Mesothelial cell of epicardium (in vitro differentiated cells): ENCODE results near the gene ACOX2. TPM values are rescaled to one million over a fixed set of nuclear protein-coding genes. Genes with fewer than 3 reads are reported as not detected.

Source experiments
- DNase-seq, 2 experiments: peaks; one replicate each; pipeline ENCODE4 v3.0.0; 2021; ENCODE audit warnings: low spot score in 2 of 2; ENCODE audit not compliant: unreplicated experiment in 2 of 2
- H3K27ac Mint-ChIP-seq: 2 replicates; pipeline ENCODE4 v1.8.0; 2021; ENCODE audit warnings: mixed read lengths
- H3K27me3 Mint-ChIP-seq: 2 replicates; pipeline ENCODE4 v1.8.0; 2021; ENCODE audit warnings: low read depth, mixed read lengths
- H3K36me3 Mint-ChIP-seq: 2 replicates; pipeline ENCODE4 v1.8.0; 2021; ENCODE audit warnings: mixed read lengths
- H3K4me1 Mint-ChIP-seq: 2 replicates; pipeline ENCODE4 v1.8.0; 2021; ENCODE audit warnings: mixed read lengths
- H3K4me3 Mint-ChIP-seq: 2 replicates; pipeline ENCODE4 v1.8.0; 2021; ENCODE audit warnings: mild to moderate bottlenecking, moderate library complexity, mixed read lengths
- H3K9me3 Mint-ChIP-seq: 2 replicates; pipeline ENCODE4 v1.8.0; 2021; ENCODE audit warnings: mixed read lengths
- CTCF ChIP-seq: fragments of 200-600 bp; sonication (generic); IDR thresholded peaks from one replicate; pipeline ENCODE4 v1.5.0; 2021; ENCODE audit warnings: antibody characterized with exemption; ENCODE audit not compliant: unreplicated experiment
- total RNA-seq: library from RNA; stranded (reverse); gene quantifications from 3 replicates; pipeline ENCODE4 v1.2.1, GENCODE V29; 2021

The ACOX2 gene
- total RNA-seq, 1 donor from 2014 or later: 31.0 TPM

DNA sequence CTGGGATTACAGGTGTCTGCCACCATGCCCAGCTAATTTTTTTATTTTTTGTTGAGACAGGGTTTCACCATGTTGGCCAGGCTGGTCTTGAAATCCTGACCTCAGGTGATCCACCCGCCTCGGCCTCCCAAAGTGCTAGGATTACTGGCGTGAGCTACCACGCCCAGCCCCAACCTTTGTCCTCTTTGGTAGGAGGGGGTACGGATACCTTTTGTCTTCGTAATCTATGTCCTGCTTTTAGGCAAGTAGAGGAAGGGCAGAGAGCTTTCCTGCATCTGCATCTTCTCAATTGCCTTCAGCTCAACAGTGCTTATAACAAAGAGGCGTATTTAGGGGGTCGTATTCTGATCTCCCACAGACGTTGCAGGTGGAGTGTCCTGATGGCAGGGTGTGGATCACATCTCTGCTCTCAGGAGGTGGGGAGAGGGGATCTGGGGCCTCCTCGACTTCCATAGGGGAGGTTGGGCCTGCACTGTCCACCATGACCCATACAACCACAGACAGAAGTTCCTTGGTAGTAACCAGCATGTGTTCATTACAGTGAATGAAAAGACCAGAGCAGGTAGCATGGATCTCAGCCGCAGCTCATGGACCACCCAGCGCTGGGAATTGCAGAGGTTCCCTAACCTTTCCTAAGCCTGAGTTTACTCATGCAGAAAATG lies 66.5 kb downstream of the ACOX2 start:
- TF ChIP-seq CTCF: no peak
- Mint-ChIP-seq H3K36me3 (no peaks in the 10 kb centered on the region), H3K4me1 (peaks cover 30% of the 10 kb centered on the region), H3K4me3 (no peak overlapping the region), H3K27ac (peak overlapping the region; percentile 83), H3K27me3 (no peaks in the 10 kb centered on the region), H3K9me3 (no peaks in the 10 kb centered on the region)
- no peak for DNase-seq

GRCh38 chr3:58469096-58469495 lies 67.9 kb downstream of the ACOX2 start:
- Mint-ChIP-seq H3K27ac (no peak overlapping the region), H3K4me3 (no peak overlapping the region), H3K4me1 (peaks cover 28% of the 10 kb centered on the region), H3K9me3 (no peaks in the 10 kb centered on the region), H3K27me3 (no peaks in the 10 kb centered on the region), H3K36me3 (no peaks in the 10 kb centered on the region)
- no peak for TF ChIP-seq CTCF
- DNase-seq: no peak

DNA sequence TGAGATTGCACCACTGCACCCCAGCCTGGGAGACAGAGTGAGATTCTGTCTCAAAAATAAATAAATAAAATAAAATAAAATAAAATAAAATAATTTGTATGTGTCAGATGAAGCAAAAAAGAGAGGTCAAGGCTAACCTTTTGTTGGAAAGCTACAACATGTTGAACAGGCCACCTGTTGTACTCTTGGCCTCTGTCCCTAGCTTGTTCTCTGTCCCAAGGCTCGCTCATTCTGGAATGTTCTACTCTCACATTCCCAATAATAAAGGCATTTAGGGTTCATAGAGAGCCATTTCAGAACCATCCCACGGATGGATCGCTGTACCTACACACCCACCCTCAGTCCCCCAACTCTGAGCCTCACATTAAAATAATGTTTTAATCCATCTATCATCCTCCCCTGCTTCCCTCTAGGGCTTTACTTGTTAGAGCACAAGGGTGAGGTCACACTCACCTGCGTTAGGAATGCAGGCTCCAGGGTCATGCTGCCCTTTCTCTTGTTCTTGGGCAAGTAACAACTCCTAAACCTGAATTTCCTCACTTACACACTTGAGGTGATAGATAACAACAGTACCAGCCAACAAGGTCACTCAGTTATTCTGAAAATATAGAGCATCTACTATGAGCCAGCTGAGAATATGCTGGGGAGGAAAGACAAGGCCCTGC lies 70.0 kb downstream of the ACOX2 start:
- DNase-seq: no peak
- Mint-ChIP-seq H3K27ac (no peak overlapping the region), H3K9me3 (no peaks in the 10 kb centered on the region), H3K36me3 (no peaks in the 10 kb centered on the region), H3K4me1 (peaks cover 33% of the 10 kb centered on the region), H3K27me3 (no peaks in the 10 kb centered on the region), H3K4me3 (no peak overlapping the region)
- TF ChIP-seq CTCF: no peak

GRCh38 chr3:58464866-58465265 lies 72.1 kb downstream of the ACOX2 start:
- Mint-ChIP-seq H3K36me3 (no peaks in the 10 kb centered on the region), H3K4me3 (no peak overlapping the region), H3K27ac (no peak overlapping the region), H3K9me3 (no peaks in the 10 kb centered on the region), H3K27me3 (no peaks in the 10 kb centered on the region), H3K4me1 (peaks cover 15% of the 10 kb centered on the region)
- no peak for TF ChIP-seq CTCF
- DNase-seq: no peak

DNA sequence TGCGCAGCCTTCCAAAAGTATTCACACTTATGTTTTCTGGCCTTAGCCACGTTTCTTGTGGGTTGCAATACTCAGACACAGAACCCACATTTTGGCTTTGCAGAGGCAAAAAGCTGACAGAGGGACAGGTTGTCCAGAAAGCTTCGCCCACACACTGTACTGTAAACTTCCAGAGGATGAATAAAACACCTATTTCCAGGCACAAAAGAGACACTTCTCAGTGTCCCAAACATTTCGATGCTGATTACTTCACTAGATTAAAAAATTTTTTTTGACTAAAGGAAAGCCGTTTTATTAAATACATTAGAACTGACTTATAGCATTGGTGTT lies 73.1 kb downstream of the ACOX2 start:
- TF ChIP-seq CTCF: no peak
- peaks cover 13% of the 10 kb centered on the region for H3K4me1 Mint-ChIP-seq
- H3K27me3 Mint-ChIP-seq: no peaks in the 10 kb centered on the region
- peak overlapping the region; percentile 38 for H3K4me3 Mint-ChIP-seq
- no peaks in the 10 kb centered on the region for H3K9me3 Mint-ChIP-seq
- H3K27ac Mint-ChIP-seq: no peak overlapping the region
- H3K36me3 Mint-ChIP-seq: no peaks in the 10 kb centered on the region
- no peak for DNase-seq
